ENCODE results near the gene USP35.

The USP35 gene

DNA sequence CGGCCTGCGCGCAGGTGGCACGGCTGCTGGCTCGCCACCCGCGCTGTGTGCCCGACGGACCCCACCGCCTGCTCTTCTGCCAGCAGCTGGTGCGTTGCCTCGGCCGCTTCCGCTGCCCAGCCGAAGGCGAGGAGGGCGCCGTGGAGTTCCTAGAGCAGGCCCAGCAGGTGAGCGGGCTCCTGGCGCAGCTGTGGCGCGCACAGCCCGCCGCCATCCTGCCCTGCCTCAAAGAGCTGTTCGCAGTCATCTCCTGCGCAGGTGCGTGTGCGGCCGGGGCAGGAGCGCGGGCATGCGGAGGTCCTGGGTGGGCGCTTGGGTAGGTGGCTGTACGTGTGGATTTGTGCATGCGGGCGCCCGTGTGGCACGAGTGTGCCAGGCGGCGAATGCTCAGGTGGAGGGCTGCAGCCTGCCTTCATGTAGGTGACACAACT, 8.0 kb downstream of the USP35 start:
- no peak for DNase-seq (ENCODE audit: low spot score)

GRCh38 chr11:78197816-78198215, 9.1 kb downstream of the USP35 start:
- no peak for DNase-seq (ENCODE audit: low spot score)

GRCh38 chr11:78199015-78199652, 10.4 kb downstream of the USP35 start:
- no peak for DNase-seq (ENCODE audit: low spot score)

- DNase-seq (ENCODE audit: low spot score): no peak
These were observed 10.9 kb downstream of the USP35 start for GRCh38 chr11:78199653-78200015.

DNA sequence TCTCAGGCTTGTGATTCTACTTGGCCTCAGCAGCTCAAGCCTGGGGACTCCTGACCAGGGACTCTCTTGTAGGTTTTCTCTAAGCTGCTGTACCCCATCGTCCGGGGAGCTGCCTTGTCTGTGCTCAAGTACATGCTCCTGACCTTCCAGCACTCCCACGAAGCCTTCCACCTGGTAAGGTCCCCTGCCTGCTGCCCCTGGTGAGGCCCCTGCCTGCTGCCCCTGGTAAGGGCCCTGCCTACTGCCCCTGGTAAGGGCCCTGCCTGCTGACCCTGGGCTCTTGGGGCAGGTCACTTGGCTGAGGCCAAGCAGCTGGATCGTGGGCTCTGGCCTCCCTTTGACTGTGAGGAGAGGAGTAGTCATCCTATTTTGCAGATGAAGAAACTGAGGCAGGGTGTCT, 11.3 kb downstream of the USP35 start:
- DNase-seq (ENCODE audit: low spot score): no peak

- no peak for DNase-seq (ENCODE audit: low spot score)
These were observed 11.8 kb downstream of the USP35 start for GRCh38 chr11:78200553-78200952.

DNA sequence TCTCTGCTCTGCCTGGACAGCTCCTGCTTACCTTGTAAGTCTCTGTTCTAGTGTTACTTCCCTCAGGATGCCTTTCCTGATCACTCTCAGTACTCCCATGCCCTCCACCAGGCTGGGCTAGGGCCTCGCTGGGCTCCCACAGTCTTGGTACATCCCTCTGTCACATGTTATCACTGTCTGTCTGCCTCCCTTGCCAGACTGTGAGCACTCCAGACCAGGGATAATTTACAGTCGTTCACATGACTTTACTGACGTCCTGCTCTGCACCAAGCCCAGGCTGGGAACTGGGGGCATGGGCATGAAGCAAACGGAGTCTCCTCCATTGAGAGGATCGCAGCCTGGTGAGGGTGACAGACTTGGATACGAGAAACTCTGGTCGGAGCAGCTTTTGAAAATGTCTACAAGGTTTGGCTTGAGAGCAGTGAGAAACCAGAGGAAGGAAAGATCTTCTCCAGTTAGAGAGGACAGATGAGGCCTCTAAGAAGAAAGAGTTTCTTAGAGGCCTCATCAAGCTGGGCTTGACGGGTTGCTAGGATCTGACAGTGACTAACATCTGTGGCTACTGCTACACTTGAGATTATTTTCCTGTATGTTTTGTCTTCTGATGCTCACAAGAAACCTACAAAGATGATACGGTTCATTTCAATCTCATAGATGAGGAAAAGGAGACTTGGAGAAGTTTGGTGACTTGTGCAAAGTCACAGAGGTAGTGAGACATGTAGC, 12.5 kb downstream of the USP35 start:
- peak; percentile 17 for DNase-seq (ENCODE audit: low spot score)

- peak; percentile 72 for DNase-seq (ENCODE audit: low spot score)
These were observed 14.0 kb downstream of the USP35 start for GRCh38 chr11:78202733-78203167.

DNA sequence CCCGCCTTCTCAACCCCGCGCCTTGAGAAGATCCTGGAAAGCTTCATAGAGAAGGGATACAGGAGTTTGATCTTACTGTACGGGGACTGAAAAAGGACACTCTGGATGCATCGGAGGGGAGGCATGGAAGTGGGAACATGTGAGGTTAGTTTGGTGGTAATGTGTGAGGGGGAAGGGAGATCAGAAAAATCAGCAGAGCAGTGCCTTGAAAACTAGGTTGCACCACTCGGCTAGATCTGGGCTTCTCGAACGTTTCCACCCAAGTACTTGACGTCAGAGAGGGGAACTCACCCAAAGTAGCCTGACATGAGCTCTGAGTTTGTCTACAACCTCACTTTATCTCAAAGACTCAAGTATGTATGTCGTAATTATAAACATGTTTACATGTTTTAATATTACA, 14.5 kb downstream of the USP35 start:
- peak; percentile 54 for DNase-seq (ENCODE audit: low spot score)

DNA sequence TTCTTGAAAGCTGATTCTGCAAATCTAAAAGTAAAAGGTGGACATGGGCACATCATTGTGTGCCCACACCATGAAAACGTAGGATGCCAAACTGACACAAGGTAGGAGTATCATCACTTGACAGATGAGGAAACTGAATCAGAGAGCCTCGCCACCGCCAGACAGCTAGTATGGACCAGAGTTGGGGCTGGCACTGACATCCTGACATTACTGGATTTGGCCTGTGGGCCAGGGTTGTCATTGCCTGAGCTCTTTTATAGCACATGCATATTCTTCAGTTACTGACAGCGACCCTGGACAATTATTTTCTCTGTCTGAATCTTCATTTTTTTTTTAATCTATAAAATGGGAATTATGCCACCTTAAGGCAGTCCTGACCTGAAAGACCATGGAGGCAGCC, 16.5 kb downstream of the USP35 start:
- no peak for DNase-seq (ENCODE audit: low spot score)

- no peak for DNase-seq (ENCODE audit: low spot score)
These were observed 17.0 kb downstream of the USP35 start for GRCh38 chr11:78205691-78206090.

DNA sequence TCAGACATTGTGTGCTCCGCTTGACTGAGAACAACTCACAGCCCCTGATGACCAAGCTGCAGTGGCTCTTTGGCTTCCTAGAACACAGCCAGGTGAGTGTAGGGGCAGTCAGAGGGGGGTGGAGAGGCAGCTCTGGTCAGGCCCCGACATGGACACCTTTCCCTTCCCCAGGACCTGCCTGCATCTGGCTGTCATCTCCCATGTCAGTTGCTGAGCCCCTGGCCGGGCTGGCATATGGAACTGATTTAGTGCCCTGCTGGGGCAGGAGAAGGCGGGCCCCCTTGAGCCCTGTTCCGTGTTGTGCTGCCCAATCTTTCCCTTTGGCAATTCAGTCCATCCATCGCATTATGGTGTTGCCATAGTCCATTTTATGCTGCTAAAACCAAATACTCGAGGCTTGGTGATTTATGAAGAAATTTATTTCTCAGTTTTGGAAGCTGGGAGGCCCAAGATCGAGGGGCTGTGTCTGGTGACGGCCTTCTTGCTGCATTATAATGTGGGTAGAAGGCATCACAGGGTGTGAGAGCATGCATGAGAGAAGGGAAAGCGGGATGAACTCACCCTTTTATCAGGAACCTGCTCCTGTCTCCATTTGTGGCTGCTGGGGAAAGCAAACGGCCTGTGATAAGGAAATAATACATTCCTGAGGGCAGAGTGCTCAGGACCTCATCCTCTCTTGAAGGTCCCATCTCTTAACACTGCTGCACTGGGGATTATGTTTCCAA, 19.0 kb downstream of the USP35 start:
- DNase-seq (ENCODE audit: low spot score): no peak

DNA sequence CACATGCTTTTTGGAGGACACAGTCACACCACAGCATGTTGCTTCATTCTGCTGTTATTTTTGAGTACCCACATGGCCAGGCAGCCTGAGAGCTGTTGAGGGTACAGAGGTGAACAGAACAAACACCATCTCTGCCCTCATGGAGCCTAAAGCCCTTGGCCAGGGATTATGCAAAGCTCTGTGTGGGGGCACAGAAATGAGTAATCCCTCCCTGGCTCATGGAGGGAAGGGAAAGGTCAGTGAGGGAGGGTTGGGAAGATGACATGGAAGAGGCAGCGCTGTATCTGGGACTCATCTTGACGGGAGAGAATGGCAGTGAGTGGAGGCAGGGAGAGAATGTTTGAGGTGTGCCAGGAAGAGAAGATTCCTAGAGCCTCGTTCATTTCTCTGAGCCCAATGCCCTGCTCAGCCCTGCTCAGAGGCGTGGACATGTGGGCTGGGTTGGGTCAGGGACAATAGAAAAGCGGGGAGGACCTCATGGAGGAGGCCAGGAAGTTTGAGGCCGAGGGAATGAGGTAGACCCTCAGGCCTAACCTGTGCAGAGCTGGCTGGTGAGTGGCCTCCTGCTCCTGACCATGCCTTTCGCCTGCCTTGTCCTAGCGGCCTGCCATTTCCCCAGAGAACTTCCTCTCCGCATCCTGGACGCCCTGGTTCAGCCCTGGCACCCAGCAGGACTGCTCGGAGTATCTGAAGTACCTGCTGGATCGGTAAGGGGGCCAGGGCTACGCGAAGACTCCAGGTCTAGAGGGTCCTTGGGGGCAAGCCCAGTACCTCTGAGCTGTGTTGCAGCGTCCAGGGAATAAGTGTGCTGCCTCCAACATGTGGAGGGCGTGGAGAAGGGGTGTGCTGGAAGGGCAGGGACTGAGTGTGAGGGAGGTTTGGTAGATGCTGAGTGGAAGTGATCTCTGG, 19.8 kb downstream of the USP35 start:
- no peak for DNase-seq (ENCODE audit: low spot score)

DNA sequence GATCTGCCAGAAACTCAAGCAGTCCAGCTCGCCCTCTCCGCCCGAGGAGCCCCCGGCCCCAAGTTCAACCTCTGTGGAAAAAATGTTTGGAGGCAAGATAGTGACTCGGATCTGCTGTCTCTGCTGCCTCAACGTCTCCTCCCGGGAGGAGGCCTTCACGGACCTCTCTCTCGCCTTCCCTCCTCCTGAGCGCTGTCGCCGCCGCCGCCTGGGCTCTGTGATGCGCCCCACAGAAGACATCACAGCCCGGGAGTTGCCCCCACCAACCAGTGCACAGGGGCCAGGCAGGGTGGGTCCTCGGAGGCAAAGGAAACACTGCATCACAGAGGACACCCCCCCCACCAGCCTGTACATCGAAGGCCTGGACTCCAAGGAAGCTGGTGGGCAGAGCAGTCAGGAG, 20.8 kb downstream of the USP35 start:
- DNase-seq (ENCODE audit: low spot score): no peak

DNA sequence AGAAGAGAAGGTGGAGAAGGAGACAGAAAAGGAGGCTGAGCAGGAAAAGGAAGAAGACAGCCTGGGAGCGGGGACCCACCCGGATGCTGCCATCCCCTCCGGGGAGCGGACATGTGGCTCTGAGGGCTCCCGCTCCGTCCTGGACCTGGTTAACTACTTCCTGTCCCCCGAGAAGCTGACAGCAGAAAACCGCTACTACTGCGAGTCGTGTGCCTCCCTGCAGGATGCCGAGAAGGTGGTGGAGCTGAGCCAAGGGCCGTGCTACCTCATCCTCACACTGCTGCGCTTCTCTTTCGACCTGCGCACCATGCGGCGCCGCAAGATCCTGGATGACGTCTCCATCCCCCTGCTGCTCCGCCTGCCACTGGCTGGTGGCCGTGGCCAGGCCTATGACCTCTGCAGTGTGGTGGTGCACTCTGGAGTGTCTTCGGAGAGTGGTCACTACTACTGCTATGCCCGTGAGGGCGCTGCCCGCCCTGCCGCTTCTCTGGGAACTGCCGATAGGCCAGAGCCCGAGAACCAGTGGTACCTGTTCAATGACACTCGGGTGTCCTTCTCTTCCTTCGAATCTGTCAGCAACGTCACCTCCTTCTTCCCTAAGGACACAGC, 21.4 kb downstream of the USP35 start:
- DNase-seq (ENCODE audit: low spot score): no peak

GRCh38 chr11:78211565-78211964, 22.8 kb downstream of the USP35 start:
- DNase-seq (ENCODE audit: low spot score): no peak

GRCh38 chr11:78212586-78213371, 24.1 kb downstream of the USP35 start:
- no peak for DNase-seq (ENCODE audit: low spot score)

- no peak for DNase-seq (ENCODE audit: low spot score)
These were observed 25.0 kb downstream of the USP35 start for GRCh38 chr11:78213526-78214330.

DNA sequence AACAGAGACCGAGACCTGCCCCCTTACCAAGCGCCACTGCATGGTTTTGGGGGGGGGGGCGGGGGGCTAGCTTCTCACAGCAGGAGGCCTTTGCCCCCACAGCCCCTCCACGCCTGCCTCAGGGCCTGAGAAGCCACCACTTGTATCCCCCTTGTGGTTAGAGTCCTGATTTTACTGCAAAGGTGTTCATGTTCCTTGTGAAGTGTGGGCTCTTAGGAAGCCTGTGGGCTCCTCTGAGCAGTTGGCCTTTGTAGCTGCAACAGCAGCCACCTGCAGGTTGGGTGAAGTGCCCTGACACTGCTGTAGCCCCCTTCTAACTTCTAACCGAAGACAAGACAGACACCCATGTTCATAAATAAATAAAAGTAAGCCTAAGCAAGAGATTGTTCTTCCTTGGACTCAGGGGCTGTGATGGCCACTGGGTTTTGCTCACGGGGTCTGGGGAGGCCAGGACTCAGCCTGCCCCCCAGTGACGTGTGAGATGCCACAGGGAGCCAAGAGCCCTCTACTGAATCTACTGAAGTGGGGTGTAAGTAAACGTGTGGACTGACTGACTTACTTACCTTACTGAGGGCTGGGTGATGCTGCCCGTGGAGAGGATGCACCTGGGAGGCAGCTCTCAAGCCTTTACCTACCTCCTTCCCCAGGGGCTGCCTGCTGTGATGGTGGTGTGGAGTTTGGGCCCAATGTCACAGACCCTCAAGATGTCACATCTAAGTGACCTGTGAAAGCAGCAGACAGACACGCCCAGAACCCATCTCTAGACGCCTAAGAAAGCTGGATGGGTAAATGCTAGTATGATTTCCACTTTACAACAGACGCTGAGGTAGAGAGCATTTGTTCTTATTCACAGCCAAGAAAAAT, 25.8 kb downstream of the USP35 start:
- DNase-seq (ENCODE audit: low spot score): no peak
